ENCODE data around the gene GSE1.

Gene GSE1

DNA sequence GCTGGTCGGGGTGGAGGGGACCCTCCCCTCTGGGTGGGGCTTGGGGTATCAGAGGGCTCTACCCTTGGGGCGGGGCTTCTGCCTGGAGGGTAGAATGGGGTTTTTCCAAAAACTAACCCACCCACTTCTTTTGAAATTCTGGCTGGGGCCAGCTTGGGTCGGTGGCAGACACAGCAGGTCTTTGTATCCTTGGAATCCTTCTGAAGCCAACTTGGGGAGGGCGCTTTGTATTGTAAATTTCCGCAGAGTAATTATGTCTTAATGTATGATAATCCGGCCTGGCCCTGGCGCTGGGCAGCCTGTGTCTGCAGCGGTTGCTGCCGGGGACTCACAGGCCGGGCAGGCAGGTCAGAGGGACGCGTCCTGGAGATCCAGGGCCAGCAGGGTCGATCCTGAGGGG is 33.9 kb upstream of the GSE1 start:
- in situ Hi-C loops (cut with HindIII; ENCODE audit: low sequenced_read_pairs): no loop called here
- no peak overlapping the region for H3K4me3 ChIP-seq (ENCODE audit: low read depth, low read length)
- TF ChIP-seq, protein P1, sequence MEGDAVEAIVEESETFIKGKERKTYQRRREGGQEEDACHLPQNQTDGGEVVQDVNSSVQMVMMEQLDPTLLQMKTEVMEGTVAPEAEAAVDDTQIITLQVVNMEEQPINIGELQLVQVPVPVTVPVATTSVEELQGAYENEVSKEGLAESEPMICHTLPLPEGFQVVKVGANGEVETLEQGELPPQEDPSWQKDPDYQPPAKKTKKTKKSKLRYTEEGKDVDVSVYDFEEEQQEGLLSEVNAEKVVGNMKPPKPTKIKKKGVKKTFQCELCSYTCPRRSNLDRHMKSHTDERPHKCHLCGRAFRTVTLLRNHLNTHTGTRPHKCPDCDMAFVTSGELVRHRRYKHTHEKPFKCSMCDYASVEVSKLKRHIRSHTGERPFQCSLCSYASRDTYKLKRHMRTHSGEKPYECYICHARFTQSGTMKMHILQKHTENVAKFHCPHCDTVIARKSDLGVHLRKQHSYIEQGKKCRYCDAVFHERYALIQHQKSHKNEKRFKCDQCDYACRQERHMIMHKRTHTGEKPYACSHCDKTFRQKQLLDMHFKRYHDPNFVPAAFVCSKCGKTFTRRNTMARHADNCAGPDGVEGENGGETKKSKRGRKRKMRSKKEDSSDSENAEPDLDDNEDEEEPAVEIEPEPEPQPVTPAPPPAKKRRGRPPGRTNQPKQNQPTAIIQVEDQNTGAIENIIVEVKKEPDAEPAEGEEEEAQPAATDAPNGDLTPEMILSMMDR (IDR thresholded peaks at IDR 0.05; ENCODE audit: low read depth, low read length): no peak
- DNase-seq (ENCODE audit: low read depth, low spot score): no peak

DNA sequence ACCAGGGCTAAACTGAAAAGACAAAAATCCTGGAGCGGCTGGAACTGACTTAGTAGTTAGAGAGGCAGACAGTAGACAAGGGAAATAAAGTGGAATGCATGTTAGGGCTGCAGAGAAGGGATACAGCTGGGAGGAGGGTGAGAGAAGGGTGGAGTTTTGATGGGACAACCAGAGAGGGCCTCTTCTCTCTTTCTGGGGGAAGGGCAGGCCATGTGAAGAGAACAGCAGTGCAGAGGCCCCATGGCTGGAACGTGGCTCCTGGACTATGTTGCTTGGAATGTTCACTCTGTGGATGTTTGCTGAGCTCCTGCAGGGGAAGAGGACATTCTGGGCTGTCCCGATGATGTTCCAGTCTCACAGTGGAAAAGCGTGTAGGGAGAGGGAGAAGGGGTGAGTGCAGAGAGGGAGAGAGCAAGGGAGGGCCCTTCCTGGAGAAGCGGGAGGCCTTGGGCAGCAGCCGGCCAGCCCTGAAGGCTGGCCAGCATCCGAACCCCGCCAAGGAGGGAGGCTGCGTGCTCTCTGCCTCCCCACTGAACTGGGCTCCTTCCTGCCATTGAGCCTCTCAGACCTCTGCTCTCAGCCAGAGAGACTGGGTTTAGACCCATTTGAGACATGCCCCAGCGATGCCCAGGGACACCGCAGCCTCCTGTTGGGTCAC is 33.1 kb upstream of the GSE1 start:
- DNase-seq (ENCODE audit: low read depth, low spot score): no peak
- H3K4me3 ChIP-seq (ENCODE audit: low read depth, low read length): no peak overlapping the region
- in situ Hi-C loops (cut with HindIII; ENCODE audit: low sequenced_read_pairs): no loop called here
- TF ChIP-seq, protein P1 (IDR thresholded peaks at IDR 0.05; ENCODE audit: low read depth, low read length): no peak

DNA sequence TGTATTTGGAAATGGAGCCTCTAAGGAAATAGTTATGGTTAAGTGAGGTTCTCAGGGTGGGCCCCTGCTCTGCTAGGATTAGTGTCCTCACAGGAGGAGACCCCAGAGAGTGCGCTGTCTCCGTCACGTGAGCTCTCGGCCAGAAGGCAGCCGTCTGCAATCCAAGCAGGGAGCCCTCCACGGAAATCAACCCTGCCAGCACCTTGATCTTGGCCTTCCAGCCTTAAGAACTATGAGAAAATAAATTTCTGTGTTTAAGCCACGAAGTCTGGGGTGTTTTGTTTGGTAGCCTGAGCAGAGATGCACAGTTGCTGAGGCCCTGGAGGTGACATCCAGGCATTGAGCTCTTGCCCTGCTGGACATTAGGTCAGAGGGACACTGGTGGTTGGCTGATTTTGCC is 32.4 kb upstream of the GSE1 start:
- H3K4me3 ChIP-seq (ENCODE audit: low read depth, low read length): no peak overlapping the region
- TF ChIP-seq, protein P1 (IDR thresholded peaks at IDR 0.05; ENCODE audit: low read depth, low read length): no peak
- no peak for DNase-seq (ENCODE audit: low read depth, low spot score)
- in situ Hi-C loops (cut with HindIII; ENCODE audit: low sequenced_read_pairs): no loop called here

DNA sequence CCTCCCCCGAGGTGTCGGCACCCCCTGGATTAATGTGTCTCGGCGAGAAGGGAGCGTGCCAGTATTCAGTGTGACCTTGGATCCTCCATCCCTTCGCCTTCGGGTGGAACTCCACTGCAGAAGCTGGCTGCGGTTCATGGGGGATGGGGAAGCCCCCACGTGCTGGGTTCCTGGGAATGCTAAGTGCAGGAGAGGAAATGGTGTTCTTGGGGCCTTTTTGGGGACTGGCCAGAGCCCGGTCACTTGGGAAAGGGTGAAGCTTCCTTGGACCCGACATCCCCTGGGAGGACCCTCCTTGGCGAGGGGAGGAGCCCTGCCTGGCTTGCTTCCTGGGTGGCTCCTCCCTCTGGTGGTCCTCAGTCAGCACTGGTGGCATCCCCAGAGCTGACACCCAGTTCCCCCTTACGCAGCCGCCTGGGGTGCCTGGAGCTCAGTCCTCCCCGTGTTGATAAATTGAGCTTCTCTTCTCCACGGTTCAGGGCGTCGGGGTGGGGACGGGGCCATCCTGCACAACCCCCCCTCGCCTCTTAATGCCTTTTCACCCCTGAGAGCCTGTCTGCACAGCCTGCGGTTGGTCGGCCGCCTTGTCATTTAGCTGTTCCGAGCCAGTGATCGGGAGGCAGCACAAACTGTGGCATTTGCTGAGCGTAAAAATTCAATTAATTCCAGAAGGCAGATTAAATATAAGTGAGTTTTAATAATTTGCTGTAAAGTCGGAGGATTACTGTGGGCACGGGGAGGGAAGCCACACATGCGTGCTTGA is 30.7 kb upstream of the GSE1 start:
- no peak overlapping the region for H3K4me3 ChIP-seq (ENCODE audit: low read depth, low read length)
- in situ Hi-C loops (cut with HindIII; ENCODE audit: low sequenced_read_pairs): no loop called here
- DNase-seq (ENCODE audit: low read depth, low spot score): no peak

DNA sequence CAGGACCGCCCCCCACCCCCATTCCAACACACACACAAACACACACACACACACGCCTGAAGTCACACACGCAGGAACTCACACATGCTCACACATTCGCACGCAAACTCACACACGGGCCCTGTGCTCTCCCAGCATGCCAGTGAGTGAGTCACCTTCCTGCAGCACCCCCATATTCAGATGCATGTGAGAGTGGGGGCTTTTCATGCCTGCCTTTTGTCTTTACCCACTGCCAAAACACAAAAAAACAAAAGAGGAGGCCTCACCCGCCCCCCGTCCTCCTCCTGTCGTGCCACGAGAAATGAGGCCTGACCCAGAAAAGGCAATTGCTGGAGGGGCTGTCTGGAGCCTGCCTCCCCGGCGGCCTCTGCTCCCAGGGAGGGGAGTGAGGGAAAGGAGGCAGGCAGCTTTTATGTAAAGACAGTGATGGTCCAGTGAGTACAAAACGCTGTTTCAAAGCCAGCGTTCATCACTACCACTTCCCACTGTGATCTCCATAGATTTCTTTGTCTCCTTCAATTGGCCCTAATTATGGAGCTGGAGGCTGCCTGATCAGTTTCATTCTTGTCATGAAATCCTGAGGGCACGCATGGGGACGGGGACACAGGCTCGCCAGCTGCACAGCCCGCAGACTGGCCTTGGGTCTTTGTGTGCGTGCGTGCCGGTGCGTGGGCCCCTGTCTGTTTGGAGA is 29.5 kb upstream of the GSE1 start:
- TF ChIP-seq, protein P1 (IDR thresholded peaks at IDR 0.05; ENCODE audit: low read depth, low read length): no peak
- DNase-seq (ENCODE audit: low read depth, low spot score): peak; percentile 26
- in situ Hi-C loops (cut with HindIII; ENCODE audit: low sequenced_read_pairs): no loop called here
- H3K4me3 ChIP-seq (ENCODE audit: low read depth, low read length): no peak overlapping the region

More for the DNA sequence above, 30.7 kb upstream of the GSE1 start:
- TF ChIP-seq, protein P1 (IDR thresholded peaks at IDR 0.05; ENCODE audit: low read depth, low read length): no peak

DNA sequence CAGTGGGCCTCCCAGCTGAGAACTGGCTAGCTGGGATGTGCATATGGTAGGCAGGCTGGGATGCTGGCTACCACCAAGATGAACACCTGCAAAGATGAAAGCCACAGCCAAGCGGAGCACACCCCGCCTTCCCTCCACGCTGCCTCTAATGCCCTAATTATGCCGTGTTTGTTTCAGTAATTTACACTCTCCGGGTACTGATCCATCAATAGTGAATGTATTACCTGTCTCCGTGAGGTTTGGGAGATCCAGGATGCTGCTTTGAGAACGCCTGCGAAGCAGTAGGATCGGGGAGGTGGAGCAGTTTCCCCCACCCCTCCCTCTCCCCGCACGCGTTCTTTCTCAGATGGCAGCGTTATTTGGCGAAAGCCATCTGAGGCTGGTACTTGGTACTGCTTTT is 28.9 kb upstream of the GSE1 start:
- TF ChIP-seq, protein P1 (IDR thresholded peaks at IDR 0.05; ENCODE audit: low read depth, low read length): no peak
- in situ Hi-C loops (cut with HindIII; ENCODE audit: low sequenced_read_pairs): no loop called here

More for the DNA sequence above, 28.9 kb upstream of the GSE1 start:
- no peak overlapping the region for H3K4me3 ChIP-seq (ENCODE audit: low read depth, low read length)
- DNase-seq (ENCODE audit: low read depth, low spot score): no peak

Data from astrocyte of the spinal cord (primary cell).